Uterus (tissue), 4 donors: ENCODE data around the gene CNNM3. TPM values are rescaled to one million over a fixed set of nuclear protein-coding genes. Genes with fewer than 3 reads are reported as not detected.
A peak's percentile ranks its signal among the peaks of the same experiment; 100 is the strongest.
"Not testable (repeated sequence)": the region's sequence is repeated elsewhere in the genome, so short reads cannot be mapped to it uniquely, and the experiment has no call there.

ENCODE experiments used
- DNase-seq, 2 donors: peaks; one replicate each; pipeline ENCODE4 v3.0.0-alpha.2; 2019 to 2020
- H3K27ac ChIP-seq, 2 donors: fragments of 200-600 bp; sonication (generic); 1 replicate in 1 of 2; 2 replicates in 1 of 2; pipeline ENCODE4 v1.5.1; 2016 to 2018
- H3K27me3 ChIP-seq, 2 donors: fragments of 200-600 bp; sonication (generic); one replicate each; pipeline ENCODE4 v1.5.1; 2018 to 2019; ENCODE audit warnings: control low read depth in 1 of 2
- H3K36me3 ChIP-seq, 2 donors: fragments of 200-600 bp; sonication (generic); one replicate each; pipeline ENCODE4 v1.5.1; 2019; ENCODE audit warnings: control low read depth in 1 of 2
- H3K4me1 ChIP-seq, 2 donors: fragments of 200-600 bp; sonication (generic); one replicate each; pipeline ENCODE4 v1.5.1; 2018 to 2019; ENCODE audit warnings: control low read depth in 1 of 2
- H3K4me3 ChIP-seq, 2 donors: fragments of 200-600 bp; sonication (generic); 1 replicate in 1 of 2; 2 replicates in 1 of 2; pipeline ENCODE4 v1.5.1; 2018 to 2019; ENCODE audit warnings: mild to moderate bottlenecking in 1 of 2
- H3K9me3 ChIP-seq, 2 donors: fragments of 200-600 bp; sonication (generic); one replicate each; pipeline ENCODE4 v1.5.1; 2019; ENCODE audit warnings: control low read depth in 1 of 2
- CTCF ChIP-seq, 4 experiments: fragments of 200-600 bp in 2 of 4; fragments of 450-650 bp in 2 of 4; sonication (generic) in 2 of 4; IDR thresholded peaks; one replicate each; pipeline ENCODE4 v1.5.1; 2016 to 2019; ENCODE audit warnings: antibody characterized with exemption in 4 of 4, mild to moderate bottlenecking in 2 of 4, moderate library complexity in 1 of 4
- POLR2A ChIP-seq, 2 donors: fragments of 450-650 bp; IDR thresholded peaks; one replicate each; pipeline ENCODE4 v1.6.1; 2016; ENCODE audit warnings: antibody characterized with exemption in 2 of 2, mild to moderate bottlenecking in 1 of 2, moderate library complexity in 1 of 2
- intact Hi-C: fragments of 100-400 bp; cut with DNase I; formaldehyde crosslinking; loops from one replicate; pipeline ENCODE4 v1.15.1; 2023; ENCODE audit warnings: low total_unique reads
- total RNA-seq, 4 donors: library from RNA; depleted of rRNA in 3 of 4; stranded (reverse); fragments of >200 nt in 3 of 4; gene quantifications; one replicate each; pipeline versions ENCODE4 v1.1.0 to v1.2.4, GENCODE V29; 2014 to 2023
- donor health status: DM: yes; HTN: yes; CAD: no.

Gene CNNM3
- total RNA-seq, 4 donors from 2014 or later, result 1.5 to 21.1 (median 11.2) TPM

DNA sequence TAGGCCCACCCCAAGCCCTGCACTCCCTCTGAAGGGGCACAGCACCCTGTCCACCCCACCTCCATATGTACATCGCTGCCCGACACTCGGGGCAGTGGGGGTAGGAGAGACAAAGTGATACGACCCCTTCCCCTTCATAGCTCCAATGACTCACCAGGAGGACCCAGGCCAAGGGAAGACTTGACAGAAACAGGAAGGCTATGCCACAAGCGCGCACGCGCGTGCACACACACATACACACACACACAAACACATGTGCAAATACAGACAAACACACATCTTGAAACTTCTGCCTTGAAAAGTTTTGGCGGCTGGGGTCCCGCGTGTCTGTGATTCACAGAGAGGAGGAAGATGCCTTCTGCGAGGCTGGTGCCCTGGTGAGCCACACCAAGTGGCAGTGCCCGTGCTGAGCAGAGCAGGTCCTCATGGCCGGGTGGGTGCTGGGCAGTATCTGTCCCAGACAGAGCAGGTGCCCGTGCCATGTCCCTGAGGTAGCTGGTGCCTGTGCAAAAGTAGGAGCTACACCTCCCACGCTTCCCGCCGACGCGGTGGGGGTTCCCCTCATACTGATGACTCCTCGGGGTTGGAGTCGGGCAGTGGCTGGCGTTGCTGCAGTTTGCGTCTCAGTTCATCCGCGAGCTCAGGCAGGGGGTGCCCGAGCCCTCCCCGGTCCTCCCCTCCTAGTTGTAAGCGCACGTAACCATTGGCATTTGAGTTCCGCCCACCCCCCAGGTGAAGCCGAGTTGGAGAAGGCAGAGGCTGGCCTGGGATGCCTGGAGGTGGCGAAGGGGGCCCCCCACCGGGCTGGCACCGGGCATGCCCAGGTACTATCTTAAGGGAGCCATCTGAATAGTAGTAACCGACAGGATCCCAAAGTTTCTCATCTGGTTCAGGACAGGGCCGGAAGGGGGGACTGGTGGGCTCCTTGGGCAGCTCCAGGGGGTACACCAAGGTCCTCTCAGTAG is 44.3 kb downstream of the CNNM3 start:
- intact Hi-C loops, result loop anchor here (10.0 kb wide), 1 partner anchor 96 kb away; the partner anchor contains the start of gene CNNM4

GRCh38 chr2:96861074-96861473 is 45.0 kb downstream of the CNNM3 start:
- Histone ChIP-seq H3K27ac (peak overlapping the region; percentile 84 to 89), H3K4me1 (peaks cover 0 to 26% of the 10 kb centered on the region in 2 donors), H3K36me3 (no peaks in the 10 kb centered on the region), H3K4me3 (no peak overlapping the region), H3K27me3 (no peaks in the 10 kb centered on the region), H3K9me3 (no peaks in the 10 kb centered on the region)
- TF ChIP-seq CTCF (IDR thresholded peaks at IDR 0.05), result no peak
- no peak for TF ChIP-seq POLR2A (IDR thresholded peaks at IDR 0.05)
- DNase-seq, result no peak
- intact Hi-C loops, result loop anchor here (10.0 kb wide), 1 partner anchor 96 kb away; the partner anchor contains the start of gene CNNM4

More for the DNA sequence above, 44.3 kb downstream of the CNNM3 start:
- TF ChIP-seq CTCF (IDR thresholded peaks at IDR 0.05), result no peak
- peaks cover 0 to 26% of the 10 kb centered on the region in 2 donors for H3K4me1 ChIP-seq
- peak overlapping the region; percentile 84 to 89 for H3K27ac ChIP-seq
- no peak overlapping the region for H3K4me3 ChIP-seq
- peak in 1 of 2 donors; percentile 66 for DNase-seq
- H3K27me3 ChIP-seq, result no peaks in the 10 kb centered on the region
- H3K9me3 ChIP-seq, result no peaks in the 10 kb centered on the region
- H3K36me3 ChIP-seq, result no peaks in the 10 kb centered on the region

DNA sequence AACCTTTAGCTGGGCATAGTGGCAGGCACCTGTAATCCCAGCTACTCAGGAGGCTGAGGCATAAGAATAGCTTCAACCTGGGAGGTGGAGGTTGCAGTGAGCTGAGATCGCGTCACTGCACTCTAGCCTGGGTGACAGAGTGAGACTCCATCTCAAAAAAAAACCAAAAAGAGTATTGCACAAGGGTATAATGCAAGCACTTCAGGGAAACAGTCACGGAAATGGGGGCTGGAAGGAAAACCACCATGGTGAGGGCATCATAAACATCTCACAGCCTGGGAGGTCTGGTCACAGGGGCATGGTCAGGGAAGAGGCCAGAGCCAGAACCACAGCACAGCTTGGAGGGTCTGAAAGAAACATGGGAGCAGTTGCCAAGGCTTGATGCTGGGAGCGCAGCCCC is 47.0 kb downstream of the CNNM3 start:
- peaks cover 4 to 33% of the 10 kb centered on the region in 2 donors for H3K4me1 ChIP-seq
- not testable (repeated sequence) for H3K27me3 ChIP-seq, H3K27ac ChIP-seq, H3K36me3 ChIP-seq, H3K4me3 ChIP-seq, DNase-seq, H3K9me3 ChIP-seq
- intact Hi-C loops, result loop anchor here (10.0 kb wide), 1 partner anchor 98 kb away; the partner anchor contains the start of gene CNNM4

DNA sequence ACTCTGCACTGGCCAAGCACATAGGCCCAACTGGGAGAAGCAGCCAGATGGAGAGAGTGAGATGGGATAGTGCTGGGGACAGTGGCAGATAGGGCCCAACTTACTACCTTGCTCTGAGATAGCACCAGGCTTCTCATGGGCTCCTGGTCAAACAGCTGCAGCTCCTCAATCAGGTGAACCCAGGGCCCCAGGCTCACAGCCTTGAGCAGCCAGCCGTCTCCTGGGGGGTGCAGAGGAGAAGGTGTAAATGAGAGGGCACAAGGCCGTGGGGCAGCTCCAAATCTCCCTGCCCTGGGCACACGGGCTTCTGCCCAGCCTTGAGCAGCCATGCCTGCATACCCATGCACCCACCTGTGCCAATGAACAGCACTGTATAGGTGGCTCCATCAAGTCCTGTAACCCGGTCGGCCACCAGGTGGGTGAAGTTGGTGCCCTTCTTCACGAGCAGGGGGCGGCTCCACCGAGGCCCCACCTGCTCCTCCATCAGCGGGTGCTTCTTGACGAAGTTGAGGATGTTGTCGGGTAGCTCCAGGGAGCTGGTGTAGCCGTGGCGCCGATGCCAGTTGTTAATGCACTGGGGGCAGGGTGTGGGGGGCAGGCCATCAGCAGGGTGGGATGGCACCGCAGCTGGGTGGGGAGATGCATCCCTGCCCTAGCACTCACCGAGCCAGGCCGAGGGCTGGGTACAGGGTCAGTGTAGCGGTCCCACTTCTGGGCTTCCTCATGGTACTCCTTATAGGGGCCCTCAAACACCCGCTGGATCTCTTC is 47.7 kb downstream of the CNNM3 start:
- peaks cover 4 to 30% of the 10 kb centered on the region in 2 donors for H3K4me1 ChIP-seq
- no peak overlapping the region for H3K4me3 ChIP-seq
- H3K9me3 ChIP-seq, result no peaks in the 10 kb centered on the region
- no peaks in the 10 kb centered on the region for H3K27me3 ChIP-seq
- TF ChIP-seq POLR2A (IDR thresholded peaks at IDR 0.05) (no peak), CTCF (IDR thresholded peaks at IDR 0.05) (no peak)
- no peaks in the 10 kb centered on the region for H3K36me3 ChIP-seq
- intact Hi-C loops, result loop anchor here (10.0 kb wide), 1 partner anchor 99 kb away; the partner anchor contains the start of gene CNNM4
- DNase-seq, result no peak
- no peak overlapping the region for H3K27ac ChIP-seq

GRCh38 chr2:96864343-96865091 is 48.4 kb downstream of the CNNM3 start:
- intact Hi-C loops, result loop anchor here (10.0 kb wide), 1 partner anchor 100 kb away; the partner anchor contains the start of gene CNNM4
- DNase-seq, result no peak
- Histone ChIP-seq H3K27me3 (no peaks in the 10 kb centered on the region), H3K36me3 (no peaks in the 10 kb centered on the region), H3K4me3 (no peak overlapping the region), H3K9me3 (no peaks in the 10 kb centered on the region), H3K27ac (no peak overlapping the region), H3K4me1 (peaks cover 4 to 22% of the 10 kb centered on the region in 2 donors)
- no peak for TF ChIP-seq CTCF (IDR thresholded peaks at IDR 0.05)
- TF ChIP-seq POLR2A (IDR thresholded peaks at IDR 0.05), result no peak
